Measurements from ENCODE around the gene SLC66A1. TPM values are rescaled to one million over a fixed set of nuclear protein-coding genes. Genes with fewer than 3 reads are reported as not detected.

Gene SLC66A1
- total RNA-seq, 1 experiment from 2014 or later = 22.5 TPM

DNA sequence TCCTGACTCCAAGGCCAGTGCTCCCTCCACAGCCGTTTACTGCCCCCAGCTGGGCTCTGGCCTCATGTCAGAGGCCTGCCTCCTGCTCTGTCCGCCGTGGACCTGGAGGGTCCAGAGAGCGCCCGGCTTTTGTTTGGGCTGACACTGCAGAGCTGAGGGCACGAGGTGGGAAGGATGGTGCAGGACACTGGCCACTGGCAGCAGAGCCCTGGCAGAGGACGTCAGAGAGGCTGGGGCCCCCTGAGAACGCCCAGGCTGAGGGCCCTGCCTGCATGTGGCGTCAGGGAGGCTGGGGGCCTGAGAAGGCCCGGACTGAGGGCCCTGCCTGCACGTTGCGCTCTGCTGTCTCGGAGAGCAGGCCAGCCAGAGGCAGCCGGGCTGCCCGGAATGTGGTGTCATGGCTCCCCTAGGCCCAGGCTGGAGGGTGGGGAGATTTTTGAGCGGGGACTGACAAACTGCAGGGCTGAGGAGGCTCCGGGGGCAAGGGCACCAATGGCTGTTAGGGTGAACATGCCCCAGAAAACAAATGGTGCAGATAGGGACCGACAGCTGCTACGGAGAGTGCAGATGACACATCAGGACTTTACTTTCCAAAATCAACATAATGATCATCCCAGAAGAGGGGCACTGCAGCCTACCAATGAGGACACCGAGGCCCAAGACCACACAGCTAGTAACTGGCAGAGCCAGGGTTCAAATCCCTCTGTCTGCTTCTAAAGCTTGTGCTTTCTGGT lies 31.7 kb downstream of the SLC66A1 start:
- DNase-seq = no peak
- Histone ChIP-seq H2BK120ac (ENCODE audit: low read depth, low read length, poor library complexity, severe bottlenecking) (no peak overlapping the region), H3K9me3 (ENCODE audit: control insufficient read depth, low read depth, low read length) (no peaks in the 10 kb centered on the region), H3K79me2 (ENCODE audit: insufficient read depth, low read length) (no peaks in the 10 kb centered on the region), H2AK5ac (ENCODE audit: insufficient read length, low read length) (no peak overlapping the region), H3K23me2 (ENCODE audit: insufficient read length, low read depth, low read length, poor library complexity, severe bottlenecking) (no peaks in the 10 kb centered on the region), H3K56ac (ENCODE audit: insufficient read length, low read depth, low read length) (no peak overlapping the region), H3K18ac (ENCODE audit: insufficient read length, low read depth, low read length) (no peak overlapping the region), H3K79me1 (ENCODE audit: insufficient read depth, low read depth, low read length, poor library complexity, severe bottlenecking) (no peaks in the 10 kb centered on the region), H3K9ac (ENCODE audit: extremely low read depth, insufficient read length, low read length) (no peak overlapping the region), H3K4me1 (ENCODE audit: insufficient read depth, low read length) (peaks cover 2% of the 10 kb centered on the region; the same call in 1 of the 2 replicates), H3T11ph (ENCODE audit: low read length) (no peak overlapping the region), H2AFZ (ENCODE audit: low read length) (no peak overlapping the region), H2BK15ac (ENCODE audit: low read depth, low read length) (no peak overlapping the region), H4K5ac (ENCODE audit: insufficient read length, low read depth, low read length) (no peak overlapping the region), H3K23ac (ENCODE audit: insufficient read length, low read depth, low read length) (no peak overlapping the region), H3K27me3 (ENCODE audit: insufficient read depth, low read length) (no peaks in the 10 kb centered on the region), H2BK12ac (ENCODE audit: insufficient read length, low read depth, low read length) (no peak overlapping the region), H3K4ac (ENCODE audit: low read depth, low read length) (no peak overlapping the region), H4K8ac (replicated peaks; ENCODE audit: insufficient read length, low read depth, low read length) (no peak overlapping the region), H3K4me2 (ENCODE audit: insufficient read depth, insufficient read length, low read length) (no peak overlapping the region), H2BK20ac (ENCODE audit: low read depth, low read length, poor library complexity, severe bottlenecking) (no peak overlapping the region), H4K91ac (ENCODE audit: insufficient read length, low read depth, low read length) (no peak overlapping the region), H3K27ac (ENCODE audit: insufficient read length, low read depth, low read length) (no peak overlapping the region), H2BK5ac (ENCODE audit: insufficient read length, low read length) (no peak overlapping the region), H4K20me1 (ENCODE audit: control insufficient read depth, insufficient read depth, insufficient read length) (no peaks in the 10 kb centered on the region), H3K14ac (ENCODE audit: insufficient read depth, low read length) (no peak overlapping the region)
- Mint-ChIP-seq H3K27ac (no peak overlapping the region), H3K9me3 (no peaks in the 10 kb centered on the region), H3K27me3 (ENCODE audit: low read depth) (no peaks in the 10 kb centered on the region; the same call in 1 of the 2 replicates), H3K36me3 (ENCODE audit: insufficient read depth in 1 of 3, low read depth in 3 of 3) (peaks cover 15 to 56% (median 26%) of the 10 kb centered on the region in 3 experiments; a peak in 6 of 7 replicates), H3K4me3 (no peak overlapping the region), H3K4me1 (peaks cover 11 to 21% of the 10 kb centered on the region in 2 experiments)
- TF ChIP-seq, protein P1, sequence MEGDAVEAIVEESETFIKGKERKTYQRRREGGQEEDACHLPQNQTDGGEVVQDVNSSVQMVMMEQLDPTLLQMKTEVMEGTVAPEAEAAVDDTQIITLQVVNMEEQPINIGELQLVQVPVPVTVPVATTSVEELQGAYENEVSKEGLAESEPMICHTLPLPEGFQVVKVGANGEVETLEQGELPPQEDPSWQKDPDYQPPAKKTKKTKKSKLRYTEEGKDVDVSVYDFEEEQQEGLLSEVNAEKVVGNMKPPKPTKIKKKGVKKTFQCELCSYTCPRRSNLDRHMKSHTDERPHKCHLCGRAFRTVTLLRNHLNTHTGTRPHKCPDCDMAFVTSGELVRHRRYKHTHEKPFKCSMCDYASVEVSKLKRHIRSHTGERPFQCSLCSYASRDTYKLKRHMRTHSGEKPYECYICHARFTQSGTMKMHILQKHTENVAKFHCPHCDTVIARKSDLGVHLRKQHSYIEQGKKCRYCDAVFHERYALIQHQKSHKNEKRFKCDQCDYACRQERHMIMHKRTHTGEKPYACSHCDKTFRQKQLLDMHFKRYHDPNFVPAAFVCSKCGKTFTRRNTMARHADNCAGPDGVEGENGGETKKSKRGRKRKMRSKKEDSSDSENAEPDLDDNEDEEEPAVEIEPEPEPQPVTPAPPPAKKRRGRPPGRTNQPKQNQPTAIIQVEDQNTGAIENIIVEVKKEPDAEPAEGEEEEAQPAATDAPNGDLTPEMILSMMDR (conservative IDR thresholded peaks at IDR 0.05) = no peak
- WGBS (ENCODE audit: extremely low coverage, insufficient read length, low lambda C conversion rate) = no CpG with 5 or more reads among the region's 20 CpGs
